CD14-positive monocyte (primary cell): ENCODE measurements around the gene TBR1. TPM values are rescaled to one million over a fixed set of nuclear protein-coding genes. Genes with fewer than 3 reads are reported as not detected.

ENCODE experiments used
- DNase-seq, 3 donors: peaks; one replicate each; pipeline ENCODE4 v3.0.0-alpha.2; 2011 to 2022
- H2AFZ ChIP-seq: 2 replicates; pipeline ENCODE4 v1.6.0; 2012; ENCODE audit warnings: mild to moderate bottlenecking, low read depth, low read length, inconsistent platforms; ENCODE audit not compliant: insufficient read depth, poor library complexity, severe bottlenecking
- H3K27ac ChIP-seq, 2 donors: 1 replicate in 1 of 2; 2 replicates in 1 of 2; pipeline ENCODE4 v1.5.1; 2012 to 2013; ENCODE audit warnings: low read length in 2 of 2, control low read depth in 1 of 2, inconsistent platforms in 1 of 2, low read depth in 1 of 2, mild to moderate bottlenecking in 1 of 2
- H3K27me3 ChIP-seq, 2 donors: one replicate each; pipeline versions ENCODE4 v1.6.0 to v1.6.1; 2011 to 2013; ENCODE audit warnings: low read length in 2 of 2; ENCODE audit not compliant: control insufficient read depth in 2 of 2, insufficient read depth in 2 of 2
- H3K36me3 ChIP-seq, 2 donors: replicated peaks in 1 of 2; 1 replicate in 1 of 2; 2 replicates in 1 of 2; pipeline versions ENCODE4 v1.5.1 to v1.6.1; 2012 to 2013; ENCODE audit warnings: low read length in 2 of 2, control low read depth in 1 of 2, inconsistent platforms in 1 of 2, mild to moderate bottlenecking in 1 of 2; ENCODE audit not compliant: insufficient read depth in 2 of 2, control insufficient read depth in 1 of 2
- H3K4me1 ChIP-seq, 2 donors: 1 replicate in 1 of 2; 2 replicates in 1 of 2; pipeline versions ENCODE4 v1.5.1 to v1.6.1; 2012 to 2013; ENCODE audit warnings: low read length in 2 of 2, control low read depth in 1 of 2, inconsistent platforms in 1 of 2, mild to moderate bottlenecking in 1 of 2, moderate library complexity in 1 of 2; ENCODE audit not compliant: insufficient read depth in 2 of 2, control insufficient read depth in 1 of 2
- H3K4me2 ChIP-seq: replicated peaks from 2 replicates; pipeline ENCODE3; 2012; ENCODE audit warnings: low read length, moderate library complexity, mild to moderate bottlenecking; ENCODE audit not compliant: poor library complexity, severe bottlenecking; ENCODE audit errors: extremely low read depth
- H3K4me3 ChIP-seq, 3 experiments: fragments of 200-600 bp in 1 of 3; sonication (generic) in 1 of 3; replicated peaks in 1 of 3; 1 replicate in 2 of 3; 2 replicates in 1 of 3; pipeline ENCODE4 v1.5.1; 2011 to 2013; ENCODE audit warnings: low read length in 3 of 3, mild to moderate bottlenecking in 3 of 3, control low read depth in 2 of 3, low read depth in 2 of 3, inconsistent platforms in 1 of 3, moderate library complexity in 1 of 3
- H3K79me2 ChIP-seq: 2 replicates; pipeline ENCODE4 v1.6.0; 2012; ENCODE audit warnings: mild to moderate bottlenecking, control low read depth, inconsistent platforms, low read length, moderate library complexity; ENCODE audit not compliant: insufficient read depth
- H3K9ac ChIP-seq: 2 replicates; pipeline ENCODE4 v1.6.0; 2017; ENCODE audit warnings: low read length, mild to moderate bottlenecking; ENCODE audit not compliant: insufficient read depth, poor library complexity, severe bottlenecking
- H3K9me3 ChIP-seq, 2 donors: replicated peaks in 1 of 2; 1 replicate in 1 of 2; 2 replicates in 1 of 2; pipeline versions ENCODE4 v1.5.1 to v1.6.1; 2012 to 2013; ENCODE audit warnings: low read length in 2 of 2, control low read depth in 1 of 2; ENCODE audit not compliant: control insufficient read depth in 1 of 2, insufficient read depth in 1 of 2
- H4K20me1 ChIP-seq: 2 replicates; pipeline ENCODE4 v1.6.0; 2012; ENCODE audit warnings: mild to moderate bottlenecking, low read length, control low read depth, moderate library complexity; ENCODE audit not compliant: insufficient read depth
- H3K27ac Mint-ChIP-seq, 7 donors: one replicate each; pipeline ENCODE4 v1.8.0; 2020; ENCODE audit warnings: mild to moderate bottlenecking in 7 of 7, mixed read lengths in 7 of 7, moderate library complexity in 6 of 7, inconsistent platforms in 2 of 7
- H3K27me3 Mint-ChIP-seq, 3 donors: one replicate each; pipeline ENCODE4 v1.8.0; 2021 to 2022; ENCODE audit warnings: low read depth in 3 of 3, mild to moderate bottlenecking in 3 of 3, mixed read lengths in 3 of 3, moderate library complexity in 3 of 3, inconsistent platforms in 1 of 3
- H3K36me3 Mint-ChIP-seq, 2 donors: one replicate each; pipeline ENCODE4 v1.8.0; 2020; ENCODE audit warnings: mixed read lengths in 2 of 2, inconsistent platforms in 1 of 2, mild to moderate bottlenecking in 1 of 2
- H3K4me1 Mint-ChIP-seq: one replicate; pipeline ENCODE4 v1.8.0; 2020; ENCODE audit warnings: mild to moderate bottlenecking, mixed read lengths
- H3K4me3 Mint-ChIP-seq, 2 donors: one replicate each; pipeline ENCODE4 v1.8.0; 2020; ENCODE audit warnings: mild to moderate bottlenecking in 2 of 2, mixed read lengths in 2 of 2, moderate library complexity in 1 of 2
- H3K9me3 Mint-ChIP-seq, 7 donors: one replicate each; pipeline ENCODE4 v1.8.0; 2020 to 2022; ENCODE audit warnings: mixed read lengths in 7 of 7, mild to moderate bottlenecking in 6 of 7, moderate library complexity in 6 of 7, inconsistent platforms in 2 of 7
- WGBS: methylation state at CpG from one replicate; pipeline ENCODE4 v1.1.5; 2013; ENCODE audit warnings: missing lambda C conversion rate; ENCODE audit not compliant: insufficient coverage; 5-methylcytosine and 5-hydroxymethylcytosine counted together
- intact Hi-C, 2 donors: fragments of 100-400 bp; cut with micrococcal nuclease; formaldehyde crosslinking; loops; one replicate each; pipeline versions ENCODE4 v1.15.0 to v1.15.1; 2023
- polyA plus RNA-seq, 3 donors: library from polyadenylated mRNA; depleted of rRNA in 1 of 3; unstranded in 2 of 3; stranded (reverse) in 1 of 3; fragments of 300-500 nt in 2 of 3; fragments of >200 nt in 1 of 3; fragmentation: Illumina TruSeq in 2 of 3; gene quantifications; 1 replicate in 2 of 3; 2 replicates in 1 of 3; pipeline ENCODE4 v1.2.3, GENCODE V29; 2012 to 2021
- TF ChIP-seq, protein P1 (sequence below): fragments of 200-600 bp; IDR thresholded peaks from one replicate; pipeline ENCODE4 v1.8.0; 2022; ENCODE audit warnings: antibody characterized with exemption, mild to moderate bottlenecking

TBR1 gene
- polyA plus RNA-seq, 3 donors, result not detected

DNA sequence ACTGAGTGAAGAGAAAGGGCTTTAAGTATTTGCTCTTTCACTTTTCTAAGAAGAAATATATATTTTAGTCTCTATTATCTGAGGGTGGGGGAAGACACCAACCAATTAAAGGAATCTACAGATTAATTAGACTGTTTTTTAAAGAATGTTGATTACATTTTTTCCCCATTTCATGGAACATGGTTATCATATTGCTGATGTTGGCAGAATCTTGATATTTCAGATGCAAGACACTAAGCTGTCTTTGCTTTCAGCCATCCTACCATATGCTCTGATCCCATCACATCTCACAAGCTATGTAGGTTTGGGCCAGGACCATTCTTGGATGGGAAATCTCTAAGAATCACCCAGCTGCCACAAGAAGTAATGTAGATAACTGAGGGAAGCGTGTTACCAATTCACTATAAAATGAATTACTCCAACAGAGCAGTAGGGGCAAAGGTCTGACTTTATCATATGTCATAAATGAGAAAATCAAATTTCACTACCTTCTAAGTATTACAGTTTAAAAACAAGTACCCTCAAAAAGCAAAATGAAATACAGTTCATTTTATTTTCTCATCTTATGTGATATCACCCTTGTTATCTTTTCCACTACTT, 6.7 kb upstream of the TBR1 start:
- no CpG with 5 or more reads among the region's 1 CpG for WGBS
- Mint-ChIP-seq H3K4me1 (peaks cover 8% of the 10 kb centered on the region), H3K27me3 (peaks cover 9 to 15% (median 11%) of the 10 kb centered on the region in 3 donors), H3K9me3 (peaks cover 0 to 5% (median 3%) of the 10 kb centered on the region in 7 donors), H3K27ac (no peak overlapping the region), H3K4me3 (no peak overlapping the region), H3K36me3 (peaks cover 30 to 43% of the 10 kb centered on the region in 2 donors)
- intact Hi-C loops, result no loop called here
- Histone ChIP-seq H3K27ac (no peak overlapping the region), H3K9ac (no peak overlapping the region), H3K4me1 (peaks cover 4 to 7% of the 10 kb centered on the region in 2 donors), H2AFZ (no peak overlapping the region), H3K4me2 (no peak overlapping the region), H4K20me1 (no peaks in the 10 kb centered on the region), H3K9me3 (no peaks in the 10 kb centered on the region), H3K4me3 (no peak overlapping the region), H3K79me2 (no peaks in the 10 kb centered on the region), H3K27me3 (peaks cover 15 to 18% of the 10 kb centered on the region in 2 donors), H3K36me3 (peaks cover 11 to 20% of the 10 kb centered on the region in 2 donors)
- no peak for DNase-seq
- TF ChIP-seq, protein P1, sequence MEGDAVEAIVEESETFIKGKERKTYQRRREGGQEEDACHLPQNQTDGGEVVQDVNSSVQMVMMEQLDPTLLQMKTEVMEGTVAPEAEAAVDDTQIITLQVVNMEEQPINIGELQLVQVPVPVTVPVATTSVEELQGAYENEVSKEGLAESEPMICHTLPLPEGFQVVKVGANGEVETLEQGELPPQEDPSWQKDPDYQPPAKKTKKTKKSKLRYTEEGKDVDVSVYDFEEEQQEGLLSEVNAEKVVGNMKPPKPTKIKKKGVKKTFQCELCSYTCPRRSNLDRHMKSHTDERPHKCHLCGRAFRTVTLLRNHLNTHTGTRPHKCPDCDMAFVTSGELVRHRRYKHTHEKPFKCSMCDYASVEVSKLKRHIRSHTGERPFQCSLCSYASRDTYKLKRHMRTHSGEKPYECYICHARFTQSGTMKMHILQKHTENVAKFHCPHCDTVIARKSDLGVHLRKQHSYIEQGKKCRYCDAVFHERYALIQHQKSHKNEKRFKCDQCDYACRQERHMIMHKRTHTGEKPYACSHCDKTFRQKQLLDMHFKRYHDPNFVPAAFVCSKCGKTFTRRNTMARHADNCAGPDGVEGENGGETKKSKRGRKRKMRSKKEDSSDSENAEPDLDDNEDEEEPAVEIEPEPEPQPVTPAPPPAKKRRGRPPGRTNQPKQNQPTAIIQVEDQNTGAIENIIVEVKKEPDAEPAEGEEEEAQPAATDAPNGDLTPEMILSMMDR, result no peak

DNA sequence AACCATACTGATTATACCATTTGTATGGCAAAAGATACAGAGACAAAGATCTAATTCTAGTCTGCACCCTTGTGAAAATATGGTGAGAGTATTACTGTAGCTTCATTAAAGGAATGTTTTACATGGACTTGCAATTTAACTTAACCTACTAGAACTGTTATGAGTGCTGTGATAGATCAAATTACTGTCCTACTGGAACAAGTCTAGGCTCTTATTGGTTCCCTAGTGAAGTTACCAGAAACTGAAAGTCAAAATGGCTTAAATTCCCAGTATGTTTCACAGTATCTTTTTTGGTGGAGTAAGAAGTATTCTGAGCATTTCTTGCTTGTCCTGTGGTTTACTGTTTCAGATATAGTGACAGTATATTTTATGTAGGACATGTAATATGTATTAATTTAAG, 3.8 kb upstream of the TBR1 start:
- H3K36me3 Mint-ChIP-seq, result peaks cover 30 to 43% of the 10 kb centered on the region in 2 donors

More for the DNA sequence above, 3.8 kb upstream of the TBR1 start:
- Histone ChIP-seq H3K27ac (no peak overlapping the region), H3K4me1 (peaks cover 23 to 27% of the 10 kb centered on the region in 2 donors), H4K20me1 (no peaks in the 10 kb centered on the region), H3K9me3 (peaks cover 4 to 21% of the 10 kb centered on the region in 2 donors), H3K36me3 (peaks cover 11 to 20% of the 10 kb centered on the region in 2 donors), H3K4me3 (no peak overlapping the region), H3K79me2 (no peaks in the 10 kb centered on the region), H2AFZ (no peak overlapping the region), H3K4me2 (no peak overlapping the region), H3K27me3 (peaks cover 44 to 47% of the 10 kb centered on the region in 2 donors), H3K9ac (no peak overlapping the region)
- DNase-seq, result no peak
- no peak overlapping the region for H3K27ac Mint-ChIP-seq
- peaks cover 37 to 45% (median 37%) of the 10 kb centered on the region in 3 donors for H3K27me3 Mint-ChIP-seq
- H3K4me1 Mint-ChIP-seq, result peaks cover 34% of the 10 kb centered on the region
- intact Hi-C loops, result no loop called here
- peaks cover 0 to 19% (median 8%) of the 10 kb centered on the region in 7 donors for H3K9me3 Mint-ChIP-seq
- no peak overlapping the region for H3K4me3 Mint-ChIP-seq
- TF ChIP-seq, protein P1, result no peak
